HS-5 (cell line): ENCODE results near the gene PRKCA.
"Not testable (repeated sequence)": the region's sequence is repeated elsewhere in the genome, so short reads cannot be mapped to it uniquely, and the experiment has no call there.

Source experiments
- DNase-seq: peaks from one replicate; pipeline ENCODE4 v3.0.0-alpha.2; 2012; ENCODE audit warnings: low read depth

The PRKCA gene

DNA sequence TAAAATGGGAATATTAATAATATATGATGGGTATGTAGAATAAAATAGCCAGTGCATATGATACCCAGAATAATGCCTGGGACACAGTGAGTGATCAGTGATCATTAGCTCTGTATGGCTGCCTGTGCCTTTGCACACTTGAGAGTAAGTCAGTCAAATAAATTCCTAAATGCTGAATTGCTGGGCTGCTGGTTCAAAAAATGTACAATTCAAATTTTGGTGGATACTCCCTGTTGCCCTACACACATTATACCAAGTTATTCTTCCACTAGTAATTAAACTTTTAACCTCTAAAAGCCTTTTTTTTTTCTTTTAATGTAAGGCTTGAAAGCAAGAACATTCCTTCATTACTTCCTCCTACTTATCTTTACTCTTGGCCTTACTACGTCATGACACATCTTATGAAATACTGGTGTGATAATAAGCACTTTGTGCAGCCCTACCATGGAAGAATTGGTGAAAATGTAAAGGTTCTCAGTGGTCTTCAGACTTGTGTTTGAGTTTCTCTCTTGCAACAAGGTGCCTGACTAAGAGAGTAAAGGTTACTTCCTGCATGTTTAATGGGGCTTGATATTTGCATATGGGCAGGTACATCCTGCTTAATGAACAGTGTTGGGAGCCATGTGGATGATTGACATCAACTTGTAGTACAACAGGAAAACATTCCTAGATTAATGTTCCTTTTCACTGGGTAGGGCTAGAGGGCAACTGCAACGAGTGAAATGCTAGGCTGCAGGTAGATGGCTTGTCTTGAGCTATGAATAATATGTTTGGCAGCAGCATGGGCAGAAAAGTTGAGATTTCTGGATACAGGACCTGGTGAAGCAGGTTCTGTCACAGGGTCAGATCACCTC, 84.3 kb downstream of the PRKCA start:
- DNase-seq = no peak

- DNase-seq = no peak
Measured at GRCh38 chr17:66387392-66387981, 85.1 kb downstream of the PRKCA start.

DNA sequence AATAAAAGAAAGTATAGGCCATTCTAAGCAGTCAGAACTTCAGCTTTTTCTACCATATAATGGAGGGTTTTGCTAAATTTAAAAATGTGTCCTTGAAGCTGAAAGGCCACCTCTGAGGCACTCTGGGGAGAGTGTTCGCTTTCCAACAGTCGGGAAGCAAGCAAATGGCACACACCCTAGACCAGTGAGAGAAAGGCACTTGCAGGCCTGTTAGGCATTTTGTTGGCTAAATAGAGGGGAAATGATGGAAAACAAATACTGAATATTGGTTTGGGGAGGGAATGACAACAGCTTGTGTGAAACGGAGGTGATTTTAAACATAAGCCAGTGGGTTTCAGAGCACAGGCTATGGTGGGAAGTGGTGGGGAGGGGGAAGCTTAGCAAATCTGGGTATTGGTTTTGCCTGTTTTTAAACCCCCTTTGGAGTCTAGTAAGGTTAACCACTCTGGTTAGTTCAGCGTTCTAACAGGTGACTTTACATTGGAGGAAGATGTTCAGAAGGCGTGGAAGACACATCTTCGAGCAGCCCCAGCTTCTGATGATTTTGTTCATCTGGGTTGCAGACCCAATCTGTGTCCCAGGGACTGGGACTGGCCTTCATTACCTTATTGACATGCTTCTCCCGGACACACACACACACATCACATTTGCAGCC, 90.5 kb downstream of the PRKCA start:
- DNase-seq = no peak

DNA sequence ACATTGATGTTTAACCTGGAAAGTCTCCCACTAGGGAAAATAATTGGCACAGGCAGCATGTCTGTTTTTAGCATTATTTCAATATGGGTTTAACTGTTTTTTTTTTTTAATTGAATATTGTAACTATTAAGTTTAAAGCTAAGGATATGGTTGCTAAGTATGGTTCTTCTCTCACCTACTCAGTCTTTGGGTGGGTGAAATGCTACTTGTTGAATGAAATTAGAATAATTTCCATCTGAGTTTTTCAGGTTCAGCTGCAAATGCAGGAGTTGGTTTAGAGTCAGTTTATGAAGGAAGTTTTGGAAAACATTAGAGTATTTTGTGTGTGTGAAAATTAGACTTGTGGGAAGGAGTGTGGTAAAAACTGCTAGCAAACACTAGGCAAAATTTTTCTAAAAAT, 93.5 kb downstream of the PRKCA start:
- DNase-seq = no peak

- DNase-seq = no peak
Measured at GRCh38 chr17:66397486-66397885, 95.1 kb downstream of the PRKCA start.

- DNase-seq = no peak
Measured at GRCh38 chr17:66398059-66398458, 95.6 kb downstream of the PRKCA start.

GRCh38 chr17:66398617-66399016, 96.2 kb downstream of the PRKCA start:
- DNase-seq = no peak

DNA sequence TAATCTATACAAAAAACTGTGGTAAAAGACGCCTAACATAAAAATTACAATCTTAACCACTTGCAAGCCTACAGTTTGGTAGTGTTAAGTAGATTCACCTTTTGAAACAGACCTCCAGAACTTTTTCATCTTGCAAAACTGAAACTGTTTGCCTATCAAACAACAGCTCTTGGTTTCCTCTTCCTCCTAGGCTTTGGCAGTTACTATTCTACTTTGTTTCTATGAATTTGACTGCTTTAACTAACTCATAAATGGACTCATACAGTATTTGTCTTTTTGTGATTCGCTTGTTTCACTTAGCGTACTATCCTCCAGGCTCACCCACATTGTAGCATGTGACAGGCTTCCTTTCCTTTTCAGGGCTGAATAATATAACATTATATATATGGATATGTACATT, 97.0 kb downstream of the PRKCA start:
- DNase-seq = no peak

- not testable (repeated sequence) for DNase-seq
Measured at GRCh38 chr17:66400041-66400688, 97.8 kb downstream of the PRKCA start.

DNA sequence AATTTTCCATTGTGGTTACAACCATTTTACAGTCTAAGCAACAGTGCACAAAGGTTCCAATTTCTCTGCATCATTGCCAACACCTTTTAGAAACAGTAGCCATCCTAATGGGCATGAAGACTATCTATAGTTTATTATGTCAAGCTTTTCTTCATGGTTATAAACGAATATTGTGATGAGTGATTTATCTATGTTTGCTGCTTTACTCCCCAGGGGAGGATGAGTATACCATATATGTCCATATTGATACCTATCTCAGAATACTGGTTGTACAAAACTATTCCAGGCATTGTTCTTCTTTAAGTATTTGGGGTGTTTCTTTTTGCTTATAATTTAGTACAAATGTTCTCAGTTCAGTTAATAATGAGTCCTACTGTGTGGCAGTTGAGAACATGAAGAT, 98.3 kb downstream of the PRKCA start:
- no peak for DNase-seq

DNA sequence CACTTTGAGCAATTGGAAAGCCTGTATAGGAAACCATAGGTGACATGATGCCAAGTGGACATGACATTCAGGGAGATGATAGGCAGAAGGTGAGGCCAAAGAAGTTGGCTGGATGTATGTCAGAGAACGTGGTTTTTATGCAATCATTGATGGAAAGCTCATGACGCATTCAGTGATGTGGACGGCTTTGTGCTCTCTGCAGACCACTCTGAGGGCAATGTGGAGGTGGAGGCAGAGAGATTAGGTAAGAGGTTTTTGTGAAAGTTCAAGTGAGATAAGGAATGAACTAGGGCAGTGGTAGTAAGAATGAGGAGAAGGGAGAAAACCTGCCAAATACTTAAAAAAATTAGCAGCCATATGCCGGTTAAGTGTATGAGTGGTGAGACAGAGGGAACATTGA, 99.0 kb downstream of the PRKCA start:
- DNase-seq = no peak

- DNase-seq = no peak
Measured at GRCh38 chr17:66403846-66404556, 101.6 kb downstream of the PRKCA start.

GRCh38 chr17:66405836-66406677, 103.6 kb downstream of the PRKCA start:
- no peak for DNase-seq

GRCh38 chr17:66406701-66407644, 104.6 kb downstream of the PRKCA start:
- DNase-seq = no peak

GRCh38 chr17:66407864-66408263, 105.5 kb downstream of the PRKCA start:
- no peak for DNase-seq

DNA sequence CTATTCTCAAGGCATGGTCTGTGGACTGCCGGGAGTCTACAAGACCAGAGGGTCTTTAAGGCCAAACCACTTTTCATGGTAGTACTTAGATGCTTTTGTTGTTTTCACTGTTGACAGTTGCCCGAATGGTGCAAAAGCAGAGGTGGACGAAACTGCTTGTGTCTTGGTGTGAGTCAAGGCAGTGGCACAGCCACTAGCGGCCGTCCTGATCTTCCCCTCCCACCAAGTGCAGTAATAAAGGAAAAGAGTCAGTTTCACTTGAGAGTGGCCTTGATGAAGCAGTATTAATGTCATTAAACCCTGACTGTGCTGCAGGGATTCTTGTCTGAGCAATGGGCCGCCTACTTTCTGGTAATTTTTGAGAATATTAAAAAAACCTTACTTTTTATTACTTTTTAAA, 109.1 kb downstream of the PRKCA start:
- no peak for DNase-seq

GRCh38 chr17:66412857-66413558, 110.6 kb downstream of the PRKCA start:
- DNase-seq = no peak

- no peak for DNase-seq
Measured at GRCh38 chr17:66413559-66414520, 111.4 kb downstream of the PRKCA start.
